ENCODE results near the gene B9D1. TPM values are rescaled to one million over a fixed set of nuclear protein-coding genes. Genes with fewer than 3 reads are reported as not detected.
A peak's percentile ranks its signal among the peaks of the same experiment; 100 is the strongest.

B9D1 gene
- total RNA-seq, 1 donor from 2014 or later, result 9.9 TPM

DNA sequence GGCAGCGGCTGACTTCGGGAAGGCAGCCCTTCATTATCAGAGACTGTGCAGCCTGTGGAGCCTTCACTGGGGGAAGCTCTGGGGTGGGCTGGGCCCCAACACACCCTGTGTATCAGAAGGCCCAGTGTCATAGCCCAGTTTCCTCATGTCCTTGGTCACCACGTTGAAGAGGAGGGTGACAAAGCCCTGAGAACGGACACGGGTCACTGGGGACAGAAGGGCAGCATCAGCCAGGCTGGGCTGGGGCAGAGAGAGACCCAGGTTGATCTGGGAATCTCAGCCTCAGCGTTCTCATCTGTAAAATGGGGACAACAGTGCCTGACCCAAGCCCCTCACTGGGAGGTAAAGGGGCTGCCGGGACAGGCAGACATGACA is 19.3 kb downstream of the B9D1 start:
- Histone ChIP-seq H3K4me1 (peaks cover 4% of the 10 kb centered on the region), H3K36me3 (no peaks in the 10 kb centered on the region), H3K9me3 (no peaks in the 10 kb centered on the region), H3K27me3 (no peaks in the 10 kb centered on the region), H3K27ac (no peak overlapping the region), H3K4me3 (no peak overlapping the region)
- DNase-seq, result no peak
- no peak for ATAC-seq
- intact Hi-C loops (cut with DNase I), result no loop called here
- TF ChIP-seq, protein P1, sequence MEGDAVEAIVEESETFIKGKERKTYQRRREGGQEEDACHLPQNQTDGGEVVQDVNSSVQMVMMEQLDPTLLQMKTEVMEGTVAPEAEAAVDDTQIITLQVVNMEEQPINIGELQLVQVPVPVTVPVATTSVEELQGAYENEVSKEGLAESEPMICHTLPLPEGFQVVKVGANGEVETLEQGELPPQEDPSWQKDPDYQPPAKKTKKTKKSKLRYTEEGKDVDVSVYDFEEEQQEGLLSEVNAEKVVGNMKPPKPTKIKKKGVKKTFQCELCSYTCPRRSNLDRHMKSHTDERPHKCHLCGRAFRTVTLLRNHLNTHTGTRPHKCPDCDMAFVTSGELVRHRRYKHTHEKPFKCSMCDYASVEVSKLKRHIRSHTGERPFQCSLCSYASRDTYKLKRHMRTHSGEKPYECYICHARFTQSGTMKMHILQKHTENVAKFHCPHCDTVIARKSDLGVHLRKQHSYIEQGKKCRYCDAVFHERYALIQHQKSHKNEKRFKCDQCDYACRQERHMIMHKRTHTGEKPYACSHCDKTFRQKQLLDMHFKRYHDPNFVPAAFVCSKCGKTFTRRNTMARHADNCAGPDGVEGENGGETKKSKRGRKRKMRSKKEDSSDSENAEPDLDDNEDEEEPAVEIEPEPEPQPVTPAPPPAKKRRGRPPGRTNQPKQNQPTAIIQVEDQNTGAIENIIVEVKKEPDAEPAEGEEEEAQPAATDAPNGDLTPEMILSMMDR (IDR thresholded peaks at IDR 0.05), result no peak

DNA sequence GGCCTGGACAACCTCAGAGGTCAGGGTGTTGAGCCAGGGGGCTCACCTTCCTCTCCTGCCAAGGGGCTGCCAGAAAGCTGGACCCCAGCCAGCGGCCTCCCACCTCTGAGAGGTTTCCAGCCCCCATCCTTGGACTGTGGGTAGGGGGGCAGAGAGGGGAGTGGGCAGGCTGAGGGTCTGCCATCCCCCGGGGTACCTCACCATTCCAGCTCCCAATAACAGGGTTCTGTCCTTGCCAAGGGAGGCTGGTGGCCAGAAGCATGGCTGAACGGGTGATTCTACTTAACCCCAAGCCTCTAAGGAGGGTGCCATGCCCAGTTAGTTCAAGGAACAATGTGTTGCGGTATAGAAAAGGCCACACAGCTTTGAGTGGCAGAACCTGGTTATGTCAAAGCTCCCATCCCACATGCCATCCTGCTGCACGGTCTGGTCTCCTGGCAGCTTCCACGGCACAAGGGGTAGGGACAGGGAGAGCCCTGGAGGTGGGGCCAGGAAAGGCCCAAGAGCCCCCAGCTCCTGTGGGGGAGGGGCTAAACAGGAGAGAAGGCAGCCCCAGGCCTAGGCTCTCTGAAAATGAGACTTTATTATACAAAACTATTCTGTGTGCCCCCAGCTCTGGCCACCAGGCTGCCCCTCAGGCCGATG is 19.8 kb downstream of the B9D1 start:
- TF ChIP-seq, protein P1 (IDR thresholded peaks at IDR 0.05), result no peak
- DNase-seq (peak; percentile 60), ATAC-seq (no peak)
- H3K27ac ChIP-seq, result no peak overlapping the region
- no peaks in the 10 kb centered on the region for H3K27me3 ChIP-seq
- intact Hi-C loops (cut with DNase I), result no loop called here
- H3K36me3 ChIP-seq, result no peaks in the 10 kb centered on the region
- peaks cover 4% of the 10 kb centered on the region for H3K4me1 ChIP-seq
- H3K4me3 ChIP-seq, result no peak overlapping the region
- H3K9me3 ChIP-seq, result no peaks in the 10 kb centered on the region

DNA sequence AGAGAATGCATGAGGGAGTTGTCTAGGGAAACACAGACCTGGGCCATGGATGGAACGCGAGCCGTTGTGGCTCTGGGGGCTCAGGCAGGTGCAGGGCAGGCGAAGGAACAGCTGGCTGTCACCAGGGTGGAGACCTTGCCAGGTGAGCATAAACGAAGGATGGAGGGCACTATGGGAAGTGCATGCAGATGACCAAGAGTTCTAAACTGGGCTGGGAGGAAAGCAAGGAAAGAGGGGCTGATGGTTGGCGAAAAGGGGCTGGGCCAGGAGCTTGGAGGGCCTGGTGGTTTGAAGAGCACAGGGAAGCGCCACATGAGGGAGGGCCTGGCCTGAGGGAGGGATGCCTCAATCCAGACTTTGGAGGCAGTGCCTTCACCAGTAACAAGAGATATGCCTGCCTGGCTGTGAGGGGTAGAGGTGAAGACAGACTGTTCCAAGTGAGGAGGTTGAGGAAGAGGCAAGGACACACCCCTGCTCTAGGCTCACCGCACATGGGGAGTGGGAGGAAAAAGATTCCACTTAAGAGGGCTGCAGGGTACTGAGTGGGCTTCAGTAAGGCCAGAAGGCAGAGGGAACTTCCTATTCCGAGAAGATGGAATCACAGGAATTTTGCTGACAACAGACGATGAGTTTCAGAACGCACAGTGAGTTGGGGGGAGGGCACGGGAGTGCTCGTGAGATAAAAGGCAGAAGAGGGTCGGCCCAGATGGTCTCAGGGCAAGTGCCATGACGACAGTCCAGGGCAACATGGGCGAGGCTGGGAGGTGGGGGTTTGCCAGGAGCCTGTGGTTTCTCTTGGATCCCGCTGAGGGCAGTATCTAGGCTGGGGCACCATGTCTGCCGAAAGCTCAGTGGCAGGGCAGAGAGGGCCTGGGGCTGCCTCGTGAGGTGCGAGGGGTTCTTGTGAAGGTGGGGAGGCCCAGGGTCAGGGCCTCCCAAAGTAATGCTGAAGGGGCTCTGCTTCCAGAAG is 20.6 kb downstream of the B9D1 start:
- Histone ChIP-seq H3K27ac (no peak overlapping the region), H3K36me3 (no peaks in the 10 kb centered on the region), H3K4me1 (peaks cover 10% of the 10 kb centered on the region), H3K27me3 (no peaks in the 10 kb centered on the region), H3K9me3 (no peaks in the 10 kb centered on the region), H3K4me3 (no peak overlapping the region)
- DNase-seq (peak; percentile 59), ATAC-seq (no peak)
- intact Hi-C loops (cut with DNase I), result no loop called here
- TF ChIP-seq, protein P1 (IDR thresholded peaks at IDR 0.05), result no peak

DNA sequence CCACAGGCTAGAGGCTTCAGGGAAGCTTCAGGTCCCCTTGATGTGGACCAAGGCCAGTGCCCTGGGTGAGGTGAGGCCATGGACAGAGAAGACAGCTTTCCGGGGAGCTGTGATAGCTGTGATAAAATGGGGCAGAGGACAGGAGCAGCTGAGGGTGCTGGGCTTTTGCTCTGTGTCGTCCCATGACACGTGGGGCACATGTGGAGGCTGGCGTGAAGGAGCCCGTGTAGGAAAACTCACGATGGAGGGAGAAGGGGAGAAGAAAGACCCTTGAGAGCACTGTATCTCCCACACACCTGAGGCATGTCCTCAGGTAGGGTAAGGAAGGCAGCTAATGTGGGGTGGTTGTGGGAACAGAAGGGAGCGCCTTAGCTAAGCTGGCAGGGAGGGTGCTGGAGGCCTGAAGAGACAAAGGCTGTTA is 21.3 kb downstream of the B9D1 start:
- TF ChIP-seq, protein P1 (IDR thresholded peaks at IDR 0.05), result no peak
- DNase-seq, result peak; percentile 32
- intact Hi-C loops (cut with DNase I), result no loop called here
- ATAC-seq, result no peak
- Histone ChIP-seq H3K9me3 (no peaks in the 10 kb centered on the region), H3K4me1 (peaks cover 10% of the 10 kb centered on the region), H3K27ac (no peak overlapping the region), H3K4me3 (no peak overlapping the region), H3K27me3 (no peaks in the 10 kb centered on the region), H3K36me3 (no peaks in the 10 kb centered on the region)

DNA sequence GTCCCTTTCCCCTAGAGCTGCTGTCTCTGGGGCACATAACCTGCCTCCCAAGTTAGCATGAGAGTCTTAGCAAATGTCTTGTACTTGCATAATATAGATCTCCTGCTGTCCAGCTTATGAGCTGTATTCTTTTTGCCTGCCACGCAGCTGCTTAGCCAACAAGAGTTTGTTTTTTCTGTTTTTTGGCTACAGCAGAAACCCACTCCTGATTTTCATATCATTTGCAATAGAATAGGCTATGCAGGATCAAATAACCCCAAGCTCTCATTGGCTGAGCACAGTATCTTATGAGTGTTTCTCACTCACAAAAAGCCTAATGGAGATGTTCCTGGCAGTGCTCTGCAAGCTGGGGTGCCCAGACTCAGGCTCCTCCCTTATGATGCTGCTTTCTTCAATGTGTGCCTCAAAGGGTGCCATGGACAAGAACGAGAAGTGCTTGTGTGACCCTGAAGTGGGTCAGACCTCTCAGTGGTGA is 23.1 kb downstream of the B9D1 start:
- Histone ChIP-seq H3K4me3 (no peak overlapping the region), H3K4me1 (peaks cover 10% of the 10 kb centered on the region), H3K27ac (no peak overlapping the region), H3K9me3 (no peaks in the 10 kb centered on the region), H3K27me3 (no peaks in the 10 kb centered on the region), H3K36me3 (no peaks in the 10 kb centered on the region)
- no peak for ATAC-seq
- intact Hi-C loops (cut with DNase I), result no loop called here
- TF ChIP-seq, protein P1 (IDR thresholded peaks at IDR 0.05), result no peak
- peak; percentile 3 for DNase-seq

All from upper lobe of right lung (tissue), 1 donor.